Erythroblast (primary cell): ENCODE data around the gene IRX4.

ENCODE experiments used
- GATA1 ChIP-seq: IDR thresholded peaks from 2 replicates; pipeline ENCODE4 v1.6.1; 2011; ENCODE audit warnings: low read depth, mild to moderate bottlenecking, control low read depth, low read length, moderate library complexity
- POLR2A ChIP-seq: IDR thresholded peaks from 2 replicates; pipeline ENCODE4 v1.6.1; 2011; ENCODE audit warnings: mild to moderate bottlenecking, low read length

DNA sequence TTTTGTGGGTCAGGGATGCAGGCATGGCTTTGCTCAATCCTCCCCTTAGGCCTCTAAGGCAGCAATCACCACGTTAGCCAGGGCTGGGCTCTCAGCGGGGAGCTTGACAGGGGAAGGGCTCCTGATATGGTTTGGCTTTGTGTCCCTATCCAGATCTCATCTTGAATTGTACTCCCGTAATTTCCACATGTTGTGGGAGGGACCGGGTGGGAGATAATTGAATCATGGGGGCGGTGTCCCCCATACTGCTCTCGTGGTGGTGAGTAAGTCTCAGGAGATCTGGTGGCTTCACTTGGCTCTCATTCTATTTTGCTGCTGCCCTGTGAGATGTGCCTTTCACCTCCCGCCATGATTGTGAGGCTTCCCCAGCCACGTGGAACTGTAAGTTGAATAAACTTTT, 11.5 kb upstream of the IRX4 start:
- TF ChIP-seq POLR2A (no peak), GATA1 (no peak)
